ENCODE measurements around the gene LTBP1.

GRCh38 chr2:33444967-33445366, 498.2 kb downstream of the LTBP1 start:
- no peak for TF ChIP-seq CTCF (IDR thresholded peaks at IDR 0.05; ENCODE audit: low read depth, low read length, poor library complexity, severe bottlenecking)
- no peak for TF ChIP-seq EZH2phosphoT487 (IDR thresholded peaks at IDR 0.05; ENCODE audit: borderline replicate concordance, low read length)

All from DOHH2 (cell line).